K562 (cell line): ENCODE data around the gene CD300A. TPM values are rescaled to one million over a fixed set of nuclear protein-coding genes. Genes with fewer than 3 reads are reported as not detected.

Experiments used
- AFF4 ChIP-seq: sonication (generic); formaldehyde crosslinking; IDR thresholded peaks from 2 replicates; pipeline ENCODE4 v1.8.0; 2023; ENCODE audit warnings: mild to moderate bottlenecking, missing genetic modification reagents
- BRF1 ChIP-seq: IDR thresholded peaks from 3 replicates; pipeline ENCODE4 v1.6.1; 2011; ENCODE audit warnings: borderline replicate concordance, mild to moderate bottlenecking; ENCODE audit not compliant: insufficient read length; ENCODE audit errors: extremely low read depth
- MLLT1 ChIP-seq, 2 experiments: fragments of 450-650 bp; IDR thresholded peaks; 2 replicates each; pipeline ENCODE4 v1.6.1; 2016
- NFYB ChIP-seq: IDR thresholded peaks from 2 replicates; pipeline ENCODE4 v1.6.1; 2011; ENCODE audit warnings: mild to moderate bottlenecking, moderate library complexity; ENCODE audit not compliant: insufficient read length; ENCODE audit errors: extremely low read depth
- SAP30 ChIP-seq: fragments of 200-600 bp; sonication (generic); IDR thresholded peaks from 2 replicates; pipeline ENCODE4 v1.6.1; 2012; ENCODE audit warnings: borderline replicate concordance, low read depth, mild to moderate bottlenecking, moderate library complexity, low read length, control low read depth, inconsistent platforms; ENCODE audit not compliant: insufficient read depth, poor library complexity, severe bottlenecking
- TCF7 ChIP-seq: sonication (generic); IDR thresholded peaks from 2 replicates; pipeline ENCODE4 v1.6.1; 2016; ENCODE audit warnings: antibody characterized with exemption, borderline replicate concordance
- ZNF395 ChIP-seq: fragments of 200-800 bp; sonication (Bioruptor generic); IDR thresholded peaks from 2 replicates; pipeline ENCODE4 v1.6.1; 2017; ENCODE audit warnings: missing genetic modification characterization, missing compliant biosample characterization
- ZNF407 ChIP-seq: fragments of 450-650 bp; IDR thresholded peaks from 2 replicates; pipeline ENCODE4 v1.6.1; 2016; ENCODE audit warnings: low read depth
- polyA plus RNA-seq, 8 experiments: library from polyadenylated mRNA; depleted of rRNA in 4 of 8; stranded (reverse) in 5 of 8; unstranded in 3 of 8; fragments of >200 nt; fragmentation: Nextera tagmentation in 2 of 8; fragmentation: Illumina TruSeq in 1 of 8; extraction: Ambion mirVana in 2 of 8; extraction: Trizol in 1 of 8; gene quantifications; 2 replicates each; pipeline versions ENCODE4 v1.2.1 to v1.2.3, GENCODE V29; 2011 to 2014; ENCODE audit warnings: inconsistent platforms in 1 of 8, missing spikeins in 1 of 8
- total RNA-seq, 7 experiments: library from RNA; depleted of rRNA in 6 of 7; stranded (reverse); fragments of >200 nt in 6 of 7; fragmentation: Illumina TruSeq in 2 of 7; extraction: Trizol in 2 of 7; gene quantifications; 2 replicates each; pipeline versions ENCODE4 v1.2.1 to v1.2.3, GENCODE V29; 2011 to 2021; ENCODE audit warnings: low replicate concordance in 1 of 7

The CD300A gene
- total and polyA plus RNA-seq, 9 of the 15 experiments (the other 6 are each of a cell fraction or from before 2014, with no cell fraction given) = 0.21 to 1.7 (median 0.41) TPM; not detected in 1

GRCh38 chr17:74514632-74515334 lies 48.3 kb downstream of the CD300A start (continued):
- no peak for TF ChIP-seq BRF1
- TF ChIP-seq NFYB = no peak
- TF ChIP-seq SAP30 = no peak
- TF ChIP-seq ZNF395 (CRISPR knock-in tag) = peak; percentile 79; the same call in 1 of the 2 replicates
- no peak for TF ChIP-seq TCF7
- TF ChIP-seq MLLT1 (IDR thresholded peaks at IDR 0.05) = peak in 1 of 2 experiments; percentile 45; a peak in 1 of 4 replicates
- no peak for TF ChIP-seq AFF4 (CRISPR knock-in tag)
- no peak for TF ChIP-seq ZNF407
